ENCODE data around the gene CNPY1. TPM values are rescaled to one million over a fixed set of nuclear protein-coding genes. Genes with fewer than 3 reads are reported as not detected.

The CNPY1 gene
- total RNA-seq, 1 experiment from 2014 or later: not detected

DNA sequence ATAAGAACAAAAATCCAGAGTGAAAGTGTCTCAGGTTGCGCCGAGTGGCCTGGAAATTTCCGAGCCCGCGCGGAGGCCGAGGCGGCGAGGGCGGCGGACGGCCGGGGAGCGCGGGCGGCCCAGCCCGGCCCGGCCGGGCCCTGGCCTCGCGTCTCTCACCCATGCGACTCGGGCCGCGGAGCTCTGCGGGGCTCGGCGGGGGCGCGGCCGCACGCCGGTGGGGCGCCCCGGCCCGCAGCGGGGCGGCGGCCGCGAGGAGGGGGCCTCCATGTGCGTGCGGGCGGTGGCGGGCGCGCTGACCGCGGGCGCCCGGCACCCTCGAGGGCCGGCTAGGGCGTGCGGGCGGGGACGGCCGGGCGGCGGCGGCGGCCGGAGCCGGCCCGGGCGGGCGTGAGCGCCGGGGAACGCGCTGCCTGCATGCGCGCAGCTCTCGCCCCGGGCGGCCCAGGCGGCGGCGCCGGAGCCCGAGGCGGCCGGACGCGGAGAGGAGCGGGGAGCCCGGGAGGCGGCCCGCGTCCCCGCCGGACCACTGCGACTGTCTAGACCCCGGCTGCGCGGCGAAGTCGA, 88.7 kb downstream of the CNPY1 start:
- ATAC-seq: peak; percentile 72
- H3K4me3 ChIP-seq (ENCODE audit: low read depth in 2 of 2, low read length in 2 of 2): peak overlapping the region; percentile 56 to 72
- H3K9me3 ChIP-seq (ENCODE audit: control insufficient read depth, insufficient read depth, low read depth, low read length): no peaks in the 10 kb centered on the region
- 0 out of 2 replicates have a peak, but pooled peaks have one; percentile 2 for TF ChIP-seq TCF7L2 (IDR thresholded peaks at IDR 0.05; ENCODE audit: low read depth, low read length)
- TF ChIP-seq POLR2AphosphoS5 (IDR thresholded peaks at IDR 0.05; ENCODE audit: low read depth, low read length): no peak
- intact Hi-C loops (cut with micrococcal nuclease; ENCODE audit: unreplicated experiment) (no loop called here), in situ Hi-C loops (cut with HindIII; ENCODE audit: low pct_unique_long_range_greater_than_20kb, low sequenced_read_pairs) (no loop called here)
- no peaks in the 10 kb centered on the region for H3K36me3 ChIP-seq (ENCODE audit: control insufficient read depth, insufficient read depth, low read length)
- no peak for DNase-seq (ENCODE audit: low read depth, low spot score)
- no peaks in the 10 kb centered on the region for H3K4me1 ChIP-seq (ENCODE audit: control insufficient read depth, insufficient read depth, low read length)
- CTCF ChIA-PET: no interaction called here
- H3K27me3 ChIP-seq (ENCODE audit: control insufficient read depth, insufficient read depth, low read length): peaks cover 13% of the 10 kb centered on the region
- no peak overlapping the region for H3K27ac ChIP-seq (ENCODE audit: low read length)
- POLR2A ChIA-PET: no interaction called here
- BruUV-seq (replicated peaks): no TSS peak

GRCh38 chr7:155456738-155457543, 89.4 kb downstream of the CNPY1 start:
- in situ Hi-C loops (cut with HindIII; ENCODE audit: low pct_unique_long_range_greater_than_20kb, low sequenced_read_pairs) (no loop called here), intact Hi-C loops (cut with micrococcal nuclease; ENCODE audit: unreplicated experiment) (no loop called here)
- no peaks in the 10 kb centered on the region for H3K36me3 ChIP-seq (ENCODE audit: control insufficient read depth, insufficient read depth, low read length)
- DNase-seq (ENCODE audit: low read depth, low spot score): no peak
- TF ChIP-seq SIN3A (IDR thresholded peaks at IDR 0.05; ENCODE audit: borderline replicate concordance, insufficient read depth, low read depth, low read length): no peak
- TF ChIP-seq TCF7L2 (IDR thresholded peaks at IDR 0.05; ENCODE audit: low read depth, low read length): 0 out of 2 replicates have a peak, but pooled peaks have one; percentile 23
- H3K4me1 ChIP-seq (ENCODE audit: control insufficient read depth, insufficient read depth, low read length): no peaks in the 10 kb centered on the region
- POLR2A ChIA-PET: no interaction called here
- peak overlapping the region; percentile 52; the same call in 1 of the 2 replicates for H3K27ac ChIP-seq (ENCODE audit: low read length)
- peak; percentile 92 for ATAC-seq
- peaks cover 19% of the 10 kb centered on the region for H3K27me3 ChIP-seq (ENCODE audit: control insufficient read depth, insufficient read depth, low read length)
- no TSS peak for BruUV-seq (replicated peaks)
- H3K9me3 ChIP-seq (ENCODE audit: control insufficient read depth, insufficient read depth, low read depth, low read length): no peaks in the 10 kb centered on the region
- peak overlapping the region; percentile 56 to 72 for H3K4me3 ChIP-seq (ENCODE audit: low read depth in 2 of 2, low read length in 2 of 2)
- CTCF ChIA-PET: no interaction called here

- intact Hi-C loops (cut with micrococcal nuclease; ENCODE audit: unreplicated experiment): no loop called here
- DNase-seq (ENCODE audit: low read depth, low spot score) (no peak), ATAC-seq (no peak)
- Histone ChIP-seq H3K4me1 (ENCODE audit: control insufficient read depth, insufficient read depth, low read length) (no peaks in the 10 kb centered on the region), H3K36me3 (ENCODE audit: control insufficient read depth, insufficient read depth, low read length) (no peaks in the 10 kb centered on the region), H3K27ac (ENCODE audit: low read length) (no peak overlapping the region), H3K9me3 (ENCODE audit: control insufficient read depth, insufficient read depth, low read depth, low read length) (no peaks in the 10 kb centered on the region), H3K4me3 (ENCODE audit: low read depth in 2 of 2, low read length in 2 of 2) (peak overlapping the region; percentile 56 to 72), H3K27me3 (ENCODE audit: control insufficient read depth, insufficient read depth, low read length) (peaks cover 26% of the 10 kb centered on the region)
- POLR2A ChIA-PET: no interaction called here
- no TSS peak for BruUV-seq (replicated peaks)
- CTCF ChIA-PET: no interaction called here
- TF ChIP-seq REST (IDR thresholded peaks at IDR 0.05; ENCODE audit: insufficient read depth in 1 of 2, low read depth in 2 of 2, low read length in 1 of 2) (no peak), POLR2AphosphoS5 (IDR thresholded peaks at IDR 0.05; ENCODE audit: low read depth, low read length) (no peak), CTCF (IDR thresholded peaks at IDR 0.05) (no peak), TCF7L2 (IDR thresholded peaks at IDR 0.05; ENCODE audit: low read depth, low read length) (no peak), SIN3A (IDR thresholded peaks at IDR 0.05; ENCODE audit: borderline replicate concordance, insufficient read depth, low read depth, low read length) (no peak)
- in situ Hi-C loops (cut with HindIII; ENCODE audit: low pct_unique_long_range_greater_than_20kb, low sequenced_read_pairs): no loop called here
Measured at GRCh38 chr7:155455776-155456737, 90.3 kb downstream of the CNPY1 start.

Data from Panc1 (cell line).